Liver (tissue), 9 donors: ENCODE data around the gene LDLRAD4. TPM values are rescaled to one million over a fixed set of nuclear protein-coding genes. Genes with fewer than 3 reads are reported as not detected.
"Not testable (repeated sequence)": the region's sequence is repeated elsewhere in the genome, so short reads cannot be mapped to it uniquely, and the experiment has no call there.

Experiments used
- DNase-seq: peaks from one replicate; pipeline ENCODE4 v3.0.0-alpha.2; 2017; ENCODE audit warnings: low spot score
- H3K27ac ChIP-seq, 2 donors: one replicate each; pipeline ENCODE4 v1.7.0; 2013; ENCODE audit warnings: inconsistent platforms in 2 of 2, low read length in 2 of 2, control low read depth in 1 of 2, low read depth in 1 of 2, mild to moderate bottlenecking in 1 of 2
- H3K27me3 ChIP-seq, 4 donors: one replicate each; pipeline versions ENCODE4 v1.6.1 to v1.7.0; 2013; ENCODE audit warnings: low read length in 3 of 4, inconsistent platforms in 1 of 4, mild to moderate bottlenecking in 1 of 4, moderate library complexity in 1 of 4; ENCODE audit not compliant: control insufficient read depth in 4 of 4, insufficient read depth in 4 of 4
- H3K36me3 ChIP-seq, 4 donors: one replicate each; pipeline versions ENCODE4 v1.6.1 to v1.7.0; 2013; ENCODE audit warnings: low read length in 3 of 4, mild to moderate bottlenecking in 3 of 4, low read depth in 1 of 4, moderate library complexity in 1 of 4; ENCODE audit not compliant: control insufficient read depth in 4 of 4, insufficient read depth in 3 of 4
- H3K4me1 ChIP-seq, 4 donors: one replicate each; pipeline versions ENCODE4 v1.6.1 to v1.7.0; 2013; ENCODE audit warnings: low read length in 3 of 4, mild to moderate bottlenecking in 3 of 4, moderate library complexity in 1 of 4; ENCODE audit not compliant: control insufficient read depth in 4 of 4, insufficient read depth in 4 of 4
- H3K4me3 ChIP-seq, 3 donors: one replicate each; pipeline versions ENCODE4 v1.6.1 to v1.7.0; 2013; ENCODE audit warnings: low read length in 3 of 3, control low read depth in 1 of 3, low read depth in 1 of 3, mild to moderate bottlenecking in 1 of 3
- H3K9ac ChIP-seq, 2 donors: one replicate each; pipeline ENCODE4 v1.7.0; 2013; ENCODE audit warnings: low read length in 2 of 2, mild to moderate bottlenecking in 2 of 2, moderate library complexity in 2 of 2, control low read depth in 1 of 2, low read depth in 1 of 2
- H3K9me3 ChIP-seq, 4 donors: one replicate each; pipeline versions ENCODE4 v1.6.1 to v1.7.0; 2013; ENCODE audit warnings: low read length in 3 of 4; ENCODE audit not compliant: control insufficient read depth in 4 of 4
- FOXA2 ChIP-seq: IDR thresholded peaks from 2 replicates; pipeline ENCODE4 v1.6.1; 2016; ENCODE audit warnings: antibody characterized with exemption
- GABPA ChIP-seq, 2 donors: IDR thresholded peaks in 1 of 2; conservative IDR thresholded peaks in 1 of 2; 2 replicates each; pipeline ENCODE4 v1.6.1; 2016; ENCODE audit warnings: antibody characterized with exemption in 2 of 2, mild to moderate bottlenecking in 1 of 2, moderate library complexity in 1 of 2
- HNF4A ChIP-seq, 2 donors: conservative IDR thresholded peaks; 2 replicates each; pipeline ENCODE4 v1.6.1; 2016; ENCODE audit warnings: antibody characterized with exemption in 2 of 2, mild to moderate bottlenecking in 2 of 2
- HNF4G ChIP-seq: IDR thresholded peaks from 2 replicates; pipeline ENCODE4 v1.6.1; 2016; ENCODE audit warnings: antibody characterized with exemption
- JUND ChIP-seq, 2 donors: IDR thresholded peaks; 2 replicates each; pipeline ENCODE4 v1.6.1; 2016; ENCODE audit warnings: antibody characterized with exemption in 2 of 2
- NR2F2 ChIP-seq: IDR thresholded peaks from 2 replicates; pipeline ENCODE4 v1.6.1; 2016; ENCODE audit warnings: antibody characterized with exemption
- RAD21 ChIP-seq, 2 donors: IDR thresholded peaks; 2 replicates each; pipeline ENCODE4 v1.6.1; 2016; ENCODE audit warnings: antibody characterized with exemption in 2 of 2, mild to moderate bottlenecking in 2 of 2
- RXRA ChIP-seq, 2 donors: IDR thresholded peaks; 2 replicates each; pipeline ENCODE4 v1.6.1; 2017 to 2018; ENCODE audit warnings: antibody characterized with exemption in 2 of 2, mild to moderate bottlenecking in 1 of 2
- SP1 ChIP-seq: IDR thresholded peaks from 2 replicates; pipeline ENCODE4 v1.6.1; 2018; ENCODE audit warnings: antibody characterized with exemption, mild to moderate bottlenecking
- TAF1 ChIP-seq: conservative IDR thresholded peaks from 2 replicates; pipeline ENCODE4 v1.6.1; 2016; ENCODE audit warnings: antibody characterized with exemption, mild to moderate bottlenecking
- YY1 ChIP-seq: IDR thresholded peaks from 2 replicates; pipeline ENCODE4 v1.6.1; 2016; ENCODE audit warnings: antibody characterized with exemption, mild to moderate bottlenecking
- WGBS: extraction: QIAGEN DNeasy Blood & Tissue Kit; methylation state at CpG from one replicate; pipeline ENCODE4 v1.1.7; 2013; 5-methylcytosine and 5-hydroxymethylcytosine counted together
- polyA plus RNA-seq, 2 donors: library from polyadenylated mRNA; stranded (reverse) in 1 of 2; unstranded in 1 of 2; fragments of 200-250 nt in 1 of 2; fragments of >200 nt in 1 of 2; fragmentation: Nextera tagmentation in 1 of 2; extraction: Ambion mirVana in 1 of 2; gene quantifications; one replicate each; pipeline versions ENCODE4 v1.2.1 to v1.2.3, GENCODE V29; 2013 to 2015
- total RNA-seq, 2 donors: library from RNA; depleted of rRNA; stranded (reverse); fragments of >200 nt; gene quantifications; one replicate each; pipeline ENCODE4 v1.2.3, GENCODE V29; 2014
- TF ChIP-seq, protein P1 (sequence below): IDR thresholded peaks from 2 replicates; pipeline ENCODE4 v1.6.1; 2016; ENCODE audit warnings: antibody characterized with exemption
- TF ChIP-seq, protein P2 (sequence below): IDR thresholded peaks from 2 replicates; pipeline ENCODE4 v1.6.1; 2016; ENCODE audit warnings: antibody characterized with exemption, mild to moderate bottlenecking
- TF ChIP-seq, protein P3 (sequence below): fragments of 150-350 bp; IDR thresholded peaks from 2 replicates; pipeline ENCODE4 v1.5.1; 2017; ENCODE audit warnings: improper control_type of control experiment, low read depth, low read length; ENCODE audit not compliant: missing input control
- TF ChIP-seq, protein P4 (sequence below): IDR thresholded peaks from 2 replicates; pipeline ENCODE4 v1.6.1; 2016; ENCODE audit warnings: antibody characterized with exemption
- donor health status: healthy.
- donor health status: healthy.
- donor health status: healthy.
- donor health status: healthy.
- donor health status: healthy.

Gene LDLRAD4
- total and polyA plus RNA-seq, 4 donors, result 4.8 to 41.7 (median 12.7) TPM

DNA sequence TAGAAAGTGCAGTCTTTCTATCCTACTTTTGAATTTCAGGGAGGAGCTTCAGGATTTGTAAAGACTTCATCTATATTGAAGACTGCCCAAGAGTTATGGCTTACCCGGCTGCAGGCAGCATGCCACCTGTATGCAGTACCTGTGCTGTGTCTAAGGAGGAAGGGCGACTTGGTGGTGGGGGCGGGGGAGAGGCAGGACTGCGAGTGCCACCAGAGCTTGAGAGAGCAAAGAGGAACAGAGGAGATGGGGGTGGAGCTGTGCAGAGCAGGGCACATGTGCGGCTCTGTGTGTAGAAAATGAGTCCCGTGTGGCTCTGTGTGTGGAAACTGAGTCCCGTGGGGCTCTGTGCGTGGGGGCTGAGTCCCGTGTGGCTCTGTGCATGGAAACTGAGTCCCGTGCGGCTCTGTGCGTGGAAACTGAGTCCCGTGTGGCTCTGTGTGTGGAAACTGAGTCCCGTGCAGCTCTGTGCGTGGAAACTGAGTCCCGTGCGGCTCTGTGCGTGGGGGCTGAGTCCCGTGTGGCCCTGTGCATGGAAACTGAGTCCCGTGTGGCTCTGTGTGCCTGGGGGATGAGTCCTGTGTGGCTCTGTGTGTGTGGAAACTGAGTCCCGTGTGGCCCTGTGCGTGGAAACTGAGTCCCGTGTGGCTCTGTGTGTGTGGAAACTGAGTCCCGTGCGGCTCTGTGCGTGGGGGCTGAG is 43.2 kb downstream of the LDLRAD4 start:
- H3K36me3 ChIP-seq, result no peaks in the 10 kb centered on the region
- H3K4me3 ChIP-seq, result no peak overlapping the region
- peaks cover 0 to 9% (median 3%) of the 10 kb centered on the region in 4 donors for H3K4me1 ChIP-seq
- WGBS, result 94% methylated on average over 26 of the region's 26 CpGs
- H3K9me3 ChIP-seq, result no peaks in the 10 kb centered on the region
- no peak for DNase-seq
- H3K27me3 ChIP-seq, result no peaks in the 10 kb centered on the region
- no peak overlapping the region for H3K27ac ChIP-seq
- no peak overlapping the region for H3K9ac ChIP-seq
- TF ChIP-seq, protein P1, sequence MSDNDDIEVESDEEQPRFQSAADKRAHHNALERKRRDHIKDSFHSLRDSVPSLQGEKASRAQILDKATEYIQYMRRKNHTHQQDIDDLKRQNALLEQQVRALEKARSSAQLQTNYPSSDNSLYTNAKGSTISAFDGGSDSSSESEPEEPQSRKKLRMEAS, result no peak
- no peak for TF ChIP-seq HNF4G
- TF ChIP-seq SP1, result no peak
- no peak for TF ChIP-seq GABPA (IDR thresholded peaks at IDR 0.05 in 1 of 2, conservative IDR thresholded peaks at IDR 0.05 in 1 of 2)
- TF ChIP-seq, protein P2, sequence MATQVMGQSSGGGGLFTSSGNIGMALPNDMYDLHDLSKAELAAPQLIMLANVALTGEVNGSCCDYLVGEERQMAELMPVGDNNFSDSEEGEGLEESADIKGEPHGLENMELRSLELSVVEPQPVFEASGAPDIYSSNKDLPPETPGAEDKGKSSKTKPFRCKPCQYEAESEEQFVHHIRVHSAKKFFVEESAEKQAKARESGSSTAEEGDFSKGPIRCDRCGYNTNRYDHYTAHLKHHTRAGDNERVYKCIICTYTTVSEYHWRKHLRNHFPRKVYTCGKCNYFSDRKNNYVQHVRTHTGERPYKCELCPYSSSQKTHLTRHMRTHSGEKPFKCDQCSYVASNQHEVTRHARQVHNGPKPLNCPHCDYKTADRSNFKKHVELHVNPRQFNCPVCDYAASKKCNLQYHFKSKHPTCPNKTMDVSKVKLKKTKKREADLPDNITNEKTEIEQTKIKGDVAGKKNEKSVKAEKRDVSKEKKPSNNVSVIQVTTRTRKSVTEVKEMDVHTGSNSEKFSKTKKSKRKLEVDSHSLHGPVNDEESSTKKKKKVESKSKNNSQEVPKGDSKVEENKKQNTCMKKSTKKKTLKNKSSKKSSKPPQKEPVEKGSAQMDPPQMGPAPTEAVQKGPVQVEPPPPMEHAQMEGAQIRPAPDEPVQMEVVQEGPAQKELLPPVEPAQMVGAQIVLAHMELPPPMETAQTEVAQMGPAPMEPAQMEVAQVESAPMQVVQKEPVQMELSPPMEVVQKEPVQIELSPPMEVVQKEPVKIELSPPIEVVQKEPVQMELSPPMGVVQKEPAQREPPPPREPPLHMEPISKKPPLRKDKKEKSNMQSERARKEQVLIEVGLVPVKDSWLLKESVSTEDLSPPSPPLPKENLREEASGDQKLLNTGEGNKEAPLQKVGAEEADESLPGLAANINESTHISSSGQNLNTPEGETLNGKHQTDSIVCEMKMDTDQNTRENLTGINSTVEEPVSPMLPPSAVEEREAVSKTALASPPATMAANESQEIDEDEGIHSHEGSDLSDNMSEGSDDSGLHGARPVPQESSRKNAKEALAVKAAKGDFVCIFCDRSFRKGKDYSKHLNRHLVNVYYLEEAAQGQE, result no peak

DNA sequence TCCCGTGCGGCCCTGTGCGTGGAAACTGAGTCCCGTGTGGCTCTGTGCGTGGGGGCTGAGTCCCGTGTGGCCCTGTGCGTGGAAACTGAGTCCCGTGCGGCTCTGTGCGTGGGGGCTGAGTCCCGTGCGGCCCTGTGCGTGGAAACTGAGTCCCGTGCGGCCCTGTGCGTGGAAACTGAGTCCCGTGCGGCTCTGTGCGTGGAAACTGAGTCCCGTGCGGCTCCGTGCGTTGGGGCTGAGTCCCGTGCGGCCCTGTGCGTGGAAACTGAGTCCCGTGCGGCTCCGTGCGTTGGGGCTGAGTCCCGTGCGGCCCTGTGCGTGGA is 43.8 kb downstream of the LDLRAD4 start:
- not testable (repeated sequence) for H3K9me3 ChIP-seq, H3K27me3 ChIP-seq, H3K36me3 ChIP-seq, H3K4me3 ChIP-seq, H3K27ac ChIP-seq, H3K9ac ChIP-seq, DNase-seq, H3K4me1 ChIP-seq
- WGBS, result 97% methylated on average over 33 of the region's 33 CpGs

DNA sequence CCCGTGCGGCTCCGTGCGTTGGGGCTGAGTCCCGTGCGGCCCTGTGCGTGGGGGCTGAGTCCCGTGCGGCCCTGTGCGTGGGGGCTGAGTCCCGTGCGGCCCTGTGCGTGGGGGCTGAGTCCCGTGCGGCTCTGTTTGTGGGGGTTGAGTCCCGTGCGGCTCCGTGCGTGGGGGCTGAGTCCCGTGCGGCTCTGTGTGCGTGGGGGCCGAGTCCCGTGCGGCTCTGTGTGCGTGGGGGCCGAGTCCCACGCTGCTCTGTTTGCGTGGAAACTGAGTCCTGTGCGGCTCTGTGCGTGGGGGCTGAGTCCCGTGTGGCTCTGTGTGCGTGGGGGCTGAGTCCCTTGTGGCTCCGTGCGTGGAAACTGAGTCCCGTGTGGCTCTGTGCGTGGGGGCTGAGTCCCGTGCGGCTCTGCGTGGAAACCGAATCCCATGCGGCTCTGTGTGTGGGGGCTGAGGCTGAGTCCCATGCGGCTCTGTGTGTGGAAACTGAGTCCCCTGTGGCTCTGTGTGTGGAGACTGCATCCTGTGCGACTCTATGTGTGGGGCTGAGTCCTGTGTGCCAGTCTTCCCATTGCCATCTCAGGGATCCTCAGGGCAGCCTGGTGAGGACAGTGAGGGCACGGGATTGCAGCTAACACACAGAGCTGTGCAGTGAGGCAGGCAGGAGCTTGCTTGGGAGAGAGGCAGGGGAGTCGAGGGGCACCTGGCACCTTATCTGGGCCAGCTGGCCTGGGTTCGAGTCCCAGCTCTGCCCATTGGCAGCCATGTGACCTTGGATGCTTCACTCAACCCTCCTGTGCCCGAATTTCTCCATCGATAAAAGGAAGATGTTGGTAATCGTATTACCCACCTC is 44.5 kb downstream of the LDLRAD4 start:
- no peak overlapping the region for H3K9ac ChIP-seq
- peaks cover 0 to 9% (median 3%) of the 10 kb centered on the region in 4 donors for H3K4me1 ChIP-seq
- no peaks in the 10 kb centered on the region for H3K36me3 ChIP-seq
- H3K4me3 ChIP-seq, result no peak overlapping the region
- DNase-seq, result no peak
- no peaks in the 10 kb centered on the region for H3K27me3 ChIP-seq
- H3K27ac ChIP-seq, result no peak overlapping the region
- no peaks in the 10 kb centered on the region for H3K9me3 ChIP-seq
- 97% methylated on average over 50 of the region's 50 CpGs for WGBS
- no peak for TF ChIP-seq RXRA (IDR thresholded peaks at IDR 0.05)
- TF ChIP-seq, protein P3, sequence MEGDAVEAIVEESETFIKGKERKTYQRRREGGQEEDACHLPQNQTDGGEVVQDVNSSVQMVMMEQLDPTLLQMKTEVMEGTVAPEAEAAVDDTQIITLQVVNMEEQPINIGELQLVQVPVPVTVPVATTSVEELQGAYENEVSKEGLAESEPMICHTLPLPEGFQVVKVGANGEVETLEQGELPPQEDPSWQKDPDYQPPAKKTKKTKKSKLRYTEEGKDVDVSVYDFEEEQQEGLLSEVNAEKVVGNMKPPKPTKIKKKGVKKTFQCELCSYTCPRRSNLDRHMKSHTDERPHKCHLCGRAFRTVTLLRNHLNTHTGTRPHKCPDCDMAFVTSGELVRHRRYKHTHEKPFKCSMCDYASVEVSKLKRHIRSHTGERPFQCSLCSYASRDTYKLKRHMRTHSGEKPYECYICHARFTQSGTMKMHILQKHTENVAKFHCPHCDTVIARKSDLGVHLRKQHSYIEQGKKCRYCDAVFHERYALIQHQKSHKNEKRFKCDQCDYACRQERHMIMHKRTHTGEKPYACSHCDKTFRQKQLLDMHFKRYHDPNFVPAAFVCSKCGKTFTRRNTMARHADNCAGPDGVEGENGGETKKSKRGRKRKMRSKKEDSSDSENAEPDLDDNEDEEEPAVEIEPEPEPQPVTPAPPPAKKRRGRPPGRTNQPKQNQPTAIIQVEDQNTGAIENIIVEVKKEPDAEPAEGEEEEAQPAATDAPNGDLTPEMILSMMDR, result no peak
- no peak for TF ChIP-seq TAF1
- no peak for TF ChIP-seq JUND (IDR thresholded peaks at IDR 0.05)
- TF ChIP-seq NR2F2, result no peak
- no peak for TF ChIP-seq HNF4G
- TF ChIP-seq, protein P4, sequence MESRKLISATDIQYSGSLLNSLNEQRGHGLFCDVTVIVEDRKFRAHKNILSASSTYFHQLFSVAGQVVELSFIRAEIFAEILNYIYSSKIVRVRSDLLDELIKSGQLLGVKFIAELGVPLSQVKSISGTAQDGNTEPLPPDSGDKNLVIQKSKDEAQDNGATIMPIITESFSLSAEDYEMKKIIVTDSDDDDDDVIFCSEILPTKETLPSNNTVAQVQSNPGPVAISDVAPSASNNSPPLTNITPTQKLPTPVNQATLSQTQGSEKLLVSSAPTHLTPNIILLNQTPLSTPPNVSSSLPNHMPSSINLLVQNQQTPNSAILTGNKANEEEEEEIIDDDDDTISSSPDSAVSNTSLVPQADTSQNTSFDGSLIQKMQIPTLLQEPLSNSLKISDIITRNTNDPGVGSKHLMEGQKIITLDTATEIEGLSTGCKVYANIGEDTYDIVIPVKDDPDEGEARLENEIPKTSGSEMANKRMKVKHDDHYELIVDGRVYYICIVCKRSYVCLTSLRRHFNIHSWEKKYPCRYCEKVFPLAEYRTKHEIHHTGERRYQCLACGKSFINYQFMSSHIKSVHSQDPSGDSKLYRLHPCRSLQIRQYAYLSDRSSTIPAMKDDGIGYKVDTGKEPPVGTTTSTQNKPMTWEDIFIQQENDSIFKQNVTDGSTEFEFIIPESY, result no peak
- TF ChIP-seq YY1, result no peak
- no peak for TF ChIP-seq FOXA2
- no peak for TF ChIP-seq RAD21 (IDR thresholded peaks at IDR 0.05)
- TF ChIP-seq, protein P2, result no peak
- no peak for TF ChIP-seq HNF4A (conservative IDR thresholded peaks at IDR 0.05)
